Measurements from ENCODE around the gene CDH4.

Gene CDH4

GRCh38 chr20:61483336-61484067 lies 231.4 kb downstream of the CDH4 start:
- DNase-seq, result no peak

- no peak for DNase-seq
Measured at GRCh38 chr20:61486198-61486597, 234.1 kb downstream of the CDH4 start.

GRCh38 chr20:61487346-61487996 lies 235.4 kb downstream of the CDH4 start:
- DNase-seq, result no peak

- no peak for DNase-seq
Measured at GRCh38 chr20:61487997-61488371, 235.9 kb downstream of the CDH4 start.

- no peak for DNase-seq
Measured at GRCh38 chr20:61490721-61491120, 238.7 kb downstream of the CDH4 start.

- no peak for DNase-seq
Measured at GRCh38 chr20:61492065-61492464, 240.0 kb downstream of the CDH4 start.

GRCh38 chr20:61493798-61494305 lies 241.8 kb downstream of the CDH4 start:
- no peak for DNase-seq

- DNase-seq, result no peak
Measured at GRCh38 chr20:61494763-61495575, 242.9 kb downstream of the CDH4 start.

GRCh38 chr20:61497029-61497627 lies 245.1 kb downstream of the CDH4 start:
- no peak for DNase-seq

- peak in 6 of 56 donors; percentile 20 to 48 (median 32) for DNase-seq
Measured at GRCh38 chr20:61499859-61500554, 247.9 kb downstream of the CDH4 start.

GRCh38 chr20:61500791-61501321 lies 248.8 kb downstream of the CDH4 start:
- no peak for DNase-seq

- DNase-seq, result no peak
Measured at GRCh38 chr20:61502433-61502832, 250.4 kb downstream of the CDH4 start.

- DNase-seq, result no peak
Measured at GRCh38 chr20:61503106-61503505, 251.0 kb downstream of the CDH4 start.

- peak in 2 of 56 donors; percentile 7 to 20 for DNase-seq
Measured at GRCh38 chr20:61505508-61505907, 253.4 kb downstream of the CDH4 start.

- DNase-seq, result no peak
Measured at GRCh38 chr20:61507778-61508177, 255.7 kb downstream of the CDH4 start.

- no peak for DNase-seq
Measured at GRCh38 chr20:61508301-61509096, 256.4 kb downstream of the CDH4 start.

GRCh38 chr20:61510778-61511330 lies 258.8 kb downstream of the CDH4 start:
- no peak for DNase-seq

GRCh38 chr20:61512475-61512874 lies 260.4 kb downstream of the CDH4 start:
- DNase-seq, result no peak

All from amygdala (tissue), 56 donors.